ENCODE results near the gene NME3. TPM values are rescaled to one million over a fixed set of nuclear protein-coding genes. Genes with fewer than 3 reads are reported as not detected.

NME3 gene
- total and polyA plus RNA-seq, 4 donors, result 10.4 to 38.0 (median 19.4) TPM

DNA sequence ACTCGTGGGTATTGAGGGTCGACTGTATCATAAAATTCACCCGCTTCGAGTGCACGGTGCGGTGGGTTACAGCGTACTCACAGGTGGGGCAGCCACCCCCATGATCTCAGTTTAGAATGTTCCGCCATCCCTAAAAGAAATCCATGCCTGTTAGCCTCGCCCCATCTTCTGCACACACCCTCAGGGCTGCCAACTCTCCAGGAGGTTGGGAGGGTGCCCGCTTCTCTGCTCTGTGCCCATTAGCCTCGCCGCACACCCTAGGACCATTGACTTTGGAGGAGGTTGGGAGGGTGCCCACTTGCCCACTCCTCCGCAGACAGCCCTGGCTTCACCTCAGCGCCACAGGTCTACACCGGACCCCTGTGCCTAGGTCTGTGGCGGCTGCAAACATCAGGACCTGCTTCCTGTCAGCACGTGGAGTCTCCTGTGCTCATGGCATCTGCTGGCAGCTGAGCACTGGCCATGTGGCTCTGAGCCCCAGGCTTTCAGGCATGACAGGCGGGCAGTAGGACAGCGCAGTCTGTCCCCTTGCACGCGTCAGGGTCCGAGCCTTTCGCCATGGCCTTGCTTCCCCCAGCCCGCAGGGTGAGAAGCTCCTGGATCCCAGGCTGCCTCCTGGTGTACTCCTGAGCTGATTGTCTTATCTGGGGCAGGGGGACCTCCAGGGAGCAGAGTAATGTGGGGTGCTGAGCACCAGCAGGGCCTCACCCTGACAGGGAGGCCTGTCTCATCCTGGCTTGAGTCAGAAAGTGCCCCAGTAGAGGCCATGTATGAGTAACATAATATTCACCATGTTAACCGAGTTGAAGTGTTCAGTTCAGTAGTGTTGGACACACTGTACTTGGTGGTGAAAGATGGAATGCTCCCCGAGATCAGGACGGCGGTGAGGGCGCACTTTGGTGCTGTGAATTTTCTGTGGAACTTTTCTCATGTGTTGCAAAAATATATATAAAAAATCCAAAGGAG is 21.9 kb downstream of the NME3 start (continued):
- TF ChIP-seq RXRA (IDR thresholded peaks at IDR 0.05), result no peak
- no peak for TF ChIP-seq SP1 (IDR thresholded peaks at IDR 0.05)
- no peak for TF ChIP-seq JUND (IDR thresholded peaks at IDR 0.05)
- TF ChIP-seq YY1 (IDR thresholded peaks at IDR 0.05), result no peak
- TF ChIP-seq FOXA1 (IDR thresholded peaks at IDR 0.05), result no peak
- TF ChIP-seq MAX (IDR thresholded peaks at IDR 0.05), result no peak

GRCh38 chr16:1747934-1748333 is 23.4 kb downstream of the NME3 start:
- WGBS, result 94% methylated on average over 11 of the region's 11 CpGs
- peaks cover 7 to 65% (median 31%) of the 10 kb centered on the region in 4 donors for H3K36me3 ChIP-seq (ENCODE audit: control insufficient read depth in 4 of 4, insufficient read depth in 3 of 4, low read depth in 1 of 4, low read length in 3 of 4)
- no peaks in the 10 kb centered on the region for H3K4me1 ChIP-seq (ENCODE audit: control insufficient read depth in 4 of 4, insufficient read depth in 4 of 4, low read length in 3 of 4)

More at GRCh38 chr16:1747934-1748333, 23.4 kb downstream of the NME3 start:
- Histone ChIP-seq H3K27me3 (ENCODE audit: control insufficient read depth in 4 of 4, insufficient read depth in 4 of 4, low read length in 3 of 4) (no peaks in the 10 kb centered on the region), H3K4me3 (ENCODE audit: low read depth in 1 of 3, low read length in 3 of 3) (no peak overlapping the region), H3K9me3 (ENCODE audit: control insufficient read depth in 4 of 4, low read length in 3 of 4) (no peaks in the 10 kb centered on the region), H3K27ac (ENCODE audit: low read depth in 1 of 2, low read length in 2 of 2) (no peak overlapping the region), H3K9ac (ENCODE audit: low read depth in 1 of 2, low read length in 2 of 2) (no peak overlapping the region)
- no peak for DNase-seq (ENCODE audit: low spot score)
- TF ChIP-seq, protein P1, sequence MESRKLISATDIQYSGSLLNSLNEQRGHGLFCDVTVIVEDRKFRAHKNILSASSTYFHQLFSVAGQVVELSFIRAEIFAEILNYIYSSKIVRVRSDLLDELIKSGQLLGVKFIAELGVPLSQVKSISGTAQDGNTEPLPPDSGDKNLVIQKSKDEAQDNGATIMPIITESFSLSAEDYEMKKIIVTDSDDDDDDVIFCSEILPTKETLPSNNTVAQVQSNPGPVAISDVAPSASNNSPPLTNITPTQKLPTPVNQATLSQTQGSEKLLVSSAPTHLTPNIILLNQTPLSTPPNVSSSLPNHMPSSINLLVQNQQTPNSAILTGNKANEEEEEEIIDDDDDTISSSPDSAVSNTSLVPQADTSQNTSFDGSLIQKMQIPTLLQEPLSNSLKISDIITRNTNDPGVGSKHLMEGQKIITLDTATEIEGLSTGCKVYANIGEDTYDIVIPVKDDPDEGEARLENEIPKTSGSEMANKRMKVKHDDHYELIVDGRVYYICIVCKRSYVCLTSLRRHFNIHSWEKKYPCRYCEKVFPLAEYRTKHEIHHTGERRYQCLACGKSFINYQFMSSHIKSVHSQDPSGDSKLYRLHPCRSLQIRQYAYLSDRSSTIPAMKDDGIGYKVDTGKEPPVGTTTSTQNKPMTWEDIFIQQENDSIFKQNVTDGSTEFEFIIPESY (IDR thresholded peaks at IDR 0.05), result no peak
- TF ChIP-seq, protein P2, sequence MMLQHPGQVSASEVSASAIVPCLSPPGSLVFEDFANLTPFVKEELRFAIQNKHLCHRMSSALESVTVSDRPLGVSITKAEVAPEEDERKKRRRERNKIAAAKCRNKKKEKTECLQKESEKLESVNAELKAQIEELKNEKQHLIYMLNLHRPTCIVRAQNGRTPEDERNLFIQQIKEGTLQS (IDR thresholded peaks at IDR 0.05), result no peak
- no peak for TF ChIP-seq FOXA1 (IDR thresholded peaks at IDR 0.05)
- TF ChIP-seq NR2F2 (IDR thresholded peaks at IDR 0.05), result no peak
- TF ChIP-seq RAD21 (IDR thresholded peaks at IDR 0.05), result no peak
- TF ChIP-seq TAF1 (conservative IDR thresholded peaks at IDR 0.05), result no peak
- TF ChIP-seq JUND (IDR thresholded peaks at IDR 0.05), result no peak
- no peak for TF ChIP-seq RXRA (IDR thresholded peaks at IDR 0.05)
- TF ChIP-seq YY1 (IDR thresholded peaks at IDR 0.05), result no peak
- TF ChIP-seq, protein P3, sequence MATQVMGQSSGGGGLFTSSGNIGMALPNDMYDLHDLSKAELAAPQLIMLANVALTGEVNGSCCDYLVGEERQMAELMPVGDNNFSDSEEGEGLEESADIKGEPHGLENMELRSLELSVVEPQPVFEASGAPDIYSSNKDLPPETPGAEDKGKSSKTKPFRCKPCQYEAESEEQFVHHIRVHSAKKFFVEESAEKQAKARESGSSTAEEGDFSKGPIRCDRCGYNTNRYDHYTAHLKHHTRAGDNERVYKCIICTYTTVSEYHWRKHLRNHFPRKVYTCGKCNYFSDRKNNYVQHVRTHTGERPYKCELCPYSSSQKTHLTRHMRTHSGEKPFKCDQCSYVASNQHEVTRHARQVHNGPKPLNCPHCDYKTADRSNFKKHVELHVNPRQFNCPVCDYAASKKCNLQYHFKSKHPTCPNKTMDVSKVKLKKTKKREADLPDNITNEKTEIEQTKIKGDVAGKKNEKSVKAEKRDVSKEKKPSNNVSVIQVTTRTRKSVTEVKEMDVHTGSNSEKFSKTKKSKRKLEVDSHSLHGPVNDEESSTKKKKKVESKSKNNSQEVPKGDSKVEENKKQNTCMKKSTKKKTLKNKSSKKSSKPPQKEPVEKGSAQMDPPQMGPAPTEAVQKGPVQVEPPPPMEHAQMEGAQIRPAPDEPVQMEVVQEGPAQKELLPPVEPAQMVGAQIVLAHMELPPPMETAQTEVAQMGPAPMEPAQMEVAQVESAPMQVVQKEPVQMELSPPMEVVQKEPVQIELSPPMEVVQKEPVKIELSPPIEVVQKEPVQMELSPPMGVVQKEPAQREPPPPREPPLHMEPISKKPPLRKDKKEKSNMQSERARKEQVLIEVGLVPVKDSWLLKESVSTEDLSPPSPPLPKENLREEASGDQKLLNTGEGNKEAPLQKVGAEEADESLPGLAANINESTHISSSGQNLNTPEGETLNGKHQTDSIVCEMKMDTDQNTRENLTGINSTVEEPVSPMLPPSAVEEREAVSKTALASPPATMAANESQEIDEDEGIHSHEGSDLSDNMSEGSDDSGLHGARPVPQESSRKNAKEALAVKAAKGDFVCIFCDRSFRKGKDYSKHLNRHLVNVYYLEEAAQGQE (IDR thresholded peaks at IDR 0.05), result no peak
- no peak for TF ChIP-seq EGR1 (IDR thresholded peaks at IDR 0.05; ENCODE audit: low read depth in 2 of 2)
